Neuronal stem cell (in vitro differentiated cells): Measurements from ENCODE around the gene ZNF417.
"Not testable (repeated sequence)": the region's sequence is repeated elsewhere in the genome, so short reads cannot be mapped to it uniquely, and the experiment has no call there.

ENCODE experiments used
- DNase-seq: peaks from one replicate; pipeline ENCODE4 v3.0.0-alpha.2; 2013; ENCODE audit warnings: low spot score
- H2AFZ ChIP-seq: one replicate; pipeline ENCODE4 v1.6.1; 2013; ENCODE audit warnings: mild to moderate bottlenecking, low read length, inconsistent platforms
- H2AK5ac ChIP-seq: 2 replicates; pipeline ENCODE4 v1.6.1; 2013; ENCODE audit warnings: low read depth, mild to moderate bottlenecking, inconsistent platforms, low read length, moderate library complexity, mixed read lengths
- H2BK120ac ChIP-seq: 2 replicates; pipeline ENCODE4 v1.6.1; 2013; ENCODE audit warnings: low read depth, mild to moderate bottlenecking, inconsistent platforms, low read length, moderate library complexity, mixed read lengths
- H2BK12ac ChIP-seq: one replicate; pipeline ENCODE4 v1.6.1; 2013; ENCODE audit warnings: low read length, inconsistent platforms
- H2BK15ac ChIP-seq: 2 replicates; pipeline ENCODE4 v1.6.1; 2013; ENCODE audit warnings: mild to moderate bottlenecking, low read length, inconsistent platforms, mixed read lengths
- H2BK5ac ChIP-seq: one replicate; pipeline ENCODE4 v1.6.1; 2013; ENCODE audit warnings: inconsistent platforms, mild to moderate bottlenecking, low read length, moderate library complexity
- H3K14ac ChIP-seq: one replicate; pipeline ENCODE4 v1.6.1; 2013; ENCODE audit warnings: low read length, inconsistent platforms
- H3K18ac ChIP-seq: 2 replicates; pipeline ENCODE4 v1.6.1; 2013; ENCODE audit warnings: low read length, inconsistent platforms
- H3K23ac ChIP-seq: 2 replicates; pipeline ENCODE4 v1.6.1; 2013; ENCODE audit warnings: low read depth, mild to moderate bottlenecking, mixed read lengths, low read length, inconsistent platforms; ENCODE audit not compliant: poor library complexity
- H3K27ac ChIP-seq: replicated peaks from 3 replicates; pipeline ENCODE4 v1.5.1; 2013; ENCODE audit warnings: low read length, inconsistent platforms
- H3K27me3 ChIP-seq, 3 experiments: 2 replicates each; pipeline ENCODE4 v1.6.1; 2013; ENCODE audit warnings: low read length in 3 of 3, mild to moderate bottlenecking in 2 of 3, inconsistent platforms in 1 of 3, low read depth in 1 of 3, mixed read lengths in 1 of 3, moderate library complexity in 1 of 3; ENCODE audit not compliant: control insufficient read depth in 3 of 3, insufficient read depth in 3 of 3
- H3K36me3 ChIP-seq, 2 donors: replicated peaks in 1 of 2; 2 replicates each; pipeline ENCODE4 v1.6.1; 2013; ENCODE audit warnings: low read length in 2 of 2; ENCODE audit not compliant: control insufficient read depth in 2 of 2, insufficient read depth in 2 of 2
- H3K4ac ChIP-seq: 2 replicates; pipeline ENCODE4 v1.6.1; 2013; ENCODE audit warnings: inconsistent platforms, mild to moderate bottlenecking, low read length, moderate library complexity
- H3K4me1 ChIP-seq, 2 donors: 1 replicate in 1 of 2; 2 replicates in 1 of 2; pipeline ENCODE4 v1.6.1; 2013; ENCODE audit warnings: low read length in 2 of 2, low read depth in 1 of 2; ENCODE audit not compliant: control insufficient read depth in 2 of 2, insufficient read depth in 1 of 2
- H3K4me2 ChIP-seq: one replicate; pipeline ENCODE4 v1.6.1; 2013; ENCODE audit warnings: mild to moderate bottlenecking, low read length, inconsistent platforms; ENCODE audit not compliant: insufficient read depth, poor library complexity, severe bottlenecking
- H3K4me3 ChIP-seq, 2 donors: 2 replicates each; pipeline ENCODE4 v1.5.1; 2013; ENCODE audit warnings: low read length in 2 of 2, mild to moderate bottlenecking in 2 of 2, inconsistent platforms in 1 of 2, moderate library complexity in 1 of 2
- H3K79me1 ChIP-seq: one replicate; pipeline ENCODE4 v1.6.1; 2013; ENCODE audit warnings: low read depth, mild to moderate bottlenecking, inconsistent platforms, low read length, moderate library complexity
- H3K9ac ChIP-seq: one replicate; pipeline ENCODE4 v1.6.1; 2013; ENCODE audit warnings: mild to moderate bottlenecking, low read depth, low read length, inconsistent platforms; ENCODE audit not compliant: poor library complexity
- H3K9me3 ChIP-seq, 2 donors: replicated peaks in 1 of 2; 2 replicates each; pipeline versions ENCODE3 to v1.6.1; 2013; ENCODE audit warnings: low read length in 2 of 2, mild to moderate bottlenecking in 2 of 2, inconsistent platforms in 1 of 2, low read depth in 1 of 2, mixed read lengths in 1 of 2, moderate library complexity in 1 of 2; ENCODE audit not compliant: control insufficient read depth in 2 of 2, insufficient read depth in 1 of 2
- H4K8ac ChIP-seq: one replicate; pipeline ENCODE4 v1.6.1; 2013; ENCODE audit warnings: low read depth, mild to moderate bottlenecking, inconsistent platforms, low read length, moderate library complexity
- H4K91ac ChIP-seq: one replicate; pipeline ENCODE4 v1.6.1; 2013; ENCODE audit warnings: low read length, low read depth, mild to moderate bottlenecking, inconsistent platforms; ENCODE audit not compliant: poor library complexity
- WGBS, 2 donors: extraction: QIAGEN DNeasy Blood & Tissue Kit; methylation state at CpG; one replicate each; pipeline ENCODE4 v1.1.7; 2013; ENCODE audit warnings: missing lambda C conversion rate in 2 of 2, mixed read lengths in 1 of 2; ENCODE audit not compliant: insufficient read length in 2 of 2, insufficient replicate concordance in 1 of 2; ENCODE audit errors: extremely low coverage in 2 of 2; 5-methylcytosine and 5-hydroxymethylcytosine counted together

ZNF417 gene

GRCh38 chr19:57872450-57872849, 43.9 kb downstream of the ZNF417 start:
- no peak overlapping the region for H2BK15ac ChIP-seq
- no peak for DNase-seq
- no peak overlapping the region for H3K23ac ChIP-seq
- no peak overlapping the region for H2AFZ ChIP-seq
- H2BK5ac ChIP-seq: no peak overlapping the region
- H3K14ac ChIP-seq: no peak overlapping the region
- H2AK5ac ChIP-seq: no peak overlapping the region
- H3K4me2 ChIP-seq: no peak overlapping the region
- H3K4me1 ChIP-seq: no peaks in the 10 kb centered on the region
- H3K9me3 ChIP-seq: peaks cover 44 to 79% of the 10 kb centered on the region in 2 donors
- no peak overlapping the region for H3K4me3 ChIP-seq
- H3K18ac ChIP-seq: no peak overlapping the region
- H2BK120ac ChIP-seq: no peak overlapping the region
- no peak overlapping the region for H3K4ac ChIP-seq
- peaks cover 48 to 89% of the 10 kb centered on the region in 2 donors for H3K36me3 ChIP-seq
- H4K91ac ChIP-seq: no peak overlapping the region
- H3K27me3 ChIP-seq: no peaks in the 10 kb centered on the region
- H3K9ac ChIP-seq: no peak overlapping the region
- no peak overlapping the region for H2BK12ac ChIP-seq
- H4K8ac ChIP-seq: no peak overlapping the region
- H3K79me1 ChIP-seq: no peaks in the 10 kb centered on the region
- H3K27ac ChIP-seq: no peak overlapping the region

- peaks cover 2% of the 10 kb centered on the region for H3K79me1 ChIP-seq
- peaks cover 41 to 89% of the 10 kb centered on the region in 2 donors for H3K36me3 ChIP-seq
- peaks cover 34 to 66% of the 10 kb centered on the region in 2 donors for H3K9me3 ChIP-seq
- no peak overlapping the region for H2BK15ac ChIP-seq
- no peak overlapping the region for H2BK120ac ChIP-seq
- H4K91ac ChIP-seq: no peak overlapping the region
- no peak for DNase-seq
- H3K9ac ChIP-seq: no peak overlapping the region
- no peak overlapping the region for H2AK5ac ChIP-seq
- H3K23ac ChIP-seq: no peak overlapping the region
- H3K4me1 ChIP-seq: no peaks in the 10 kb centered on the region
- no peak overlapping the region for H2BK5ac ChIP-seq
- H3K18ac ChIP-seq: no peak overlapping the region
- no peak overlapping the region for H2BK12ac ChIP-seq
- H4K8ac ChIP-seq: no peak overlapping the region
- no peak overlapping the region for H3K27ac ChIP-seq
- no peak overlapping the region for H3K4me3 ChIP-seq
- H3K4ac ChIP-seq: no peak overlapping the region
- WGBS, 2 donors: no CpG with 5 or more reads among the region's 2 CpGs
- H3K4me2 ChIP-seq: no peak overlapping the region
- no peak overlapping the region for H3K14ac ChIP-seq
- no peaks in the 10 kb centered on the region for H3K27me3 ChIP-seq
- H2AFZ ChIP-seq: no peak overlapping the region
Measured at GRCh38 chr19:57870225-57870624, 46.2 kb downstream of the ZNF417 start.

- not testable (repeated sequence) for H3K4me1 ChIP-seq, H3K27ac ChIP-seq, H3K4me3 ChIP-seq, H3K9ac ChIP-seq, H4K91ac ChIP-seq, H3K4ac ChIP-seq, H3K23ac ChIP-seq, H2AFZ ChIP-seq, H2BK5ac ChIP-seq, H2AK5ac ChIP-seq, DNase-seq, H2BK15ac ChIP-seq, H3K4me2 ChIP-seq, H4K8ac ChIP-seq, H3K27me3 ChIP-seq, H3K18ac ChIP-seq, H2BK12ac ChIP-seq, H3K14ac ChIP-seq, H3K79me1 ChIP-seq, H2BK120ac ChIP-seq
- WGBS, 2 donors: no CpG with 5 or more reads among the region's 6 CpGs
- peaks cover 34 to 66% of the 10 kb centered on the region in 2 donors for H3K9me3 ChIP-seq
- H3K36me3 ChIP-seq: peaks cover 40 to 93% of the 10 kb centered on the region in 2 donors
Measured at GRCh38 chr19:57869655-57870054, 46.7 kb downstream of the ZNF417 start.

GRCh38 chr19:57867868-57868492, 48.4 kb downstream of the ZNF417 start:
- no CpG with 5 or more reads among the region's 7 CpGs for whole genome bisulfite sequencing, 2 donors

More at GRCh38 chr19:57867868-57868492, 48.4 kb downstream of the ZNF417 start:
- Histone ChIP-seq H3K14ac (no peak overlapping the region), H3K9me3 (peaks cover 23 to 51% of the 10 kb centered on the region in 2 donors), H2BK15ac (no peak overlapping the region), H3K36me3 (peaks cover 36 to 93% of the 10 kb centered on the region in 2 donors), H3K27me3 (no peaks in the 10 kb centered on the region), H3K4ac (no peak overlapping the region), H3K4me2 (no peak overlapping the region), H3K27ac (no peak overlapping the region), H3K79me1 (peaks cover 2% of the 10 kb centered on the region), H3K4me3 (no peak overlapping the region), H3K18ac (no peak overlapping the region), H3K4me1 (no peaks in the 10 kb centered on the region), H4K91ac (no peak overlapping the region), H2BK5ac (no peak overlapping the region), H2AFZ (no peak overlapping the region), H2BK120ac (no peak overlapping the region), H4K8ac (no peak overlapping the region), H3K9ac (no peak overlapping the region), H2BK12ac (no peak overlapping the region), H2AK5ac (no peak overlapping the region), H3K23ac (no peak overlapping the region)
- DNase-seq: no peak
